Dermis microvascular lymphatic vessel endothelial cell (primary cell): ENCODE results near the gene ACTR2. TPM values are rescaled to one million over a fixed set of nuclear protein-coding genes. Genes with fewer than 3 reads are reported as not detected.
"Not testable (repeated sequence)": the region's sequence is repeated elsewhere in the genome, so short reads cannot be mapped to it uniquely, and the experiment has no call there.

Experiments
- DNase-seq, 2 donors: peaks; one replicate each; pipeline versions ENCODE4 v3.0.0 to v3.0.0-alpha.2; 2010; ENCODE audit warnings: low read depth in 2 of 2
- total RNA-seq: library from RNA; depleted of rRNA; stranded (reverse); fragments of >200 nt; gene quantifications from 2 replicates; pipeline ENCODE4 v1.2.1, GENCODE V29; 2014

Gene ACTR2
- 95.9 and 110 TPM in 2 replicates for total RNA-seq

DNA sequence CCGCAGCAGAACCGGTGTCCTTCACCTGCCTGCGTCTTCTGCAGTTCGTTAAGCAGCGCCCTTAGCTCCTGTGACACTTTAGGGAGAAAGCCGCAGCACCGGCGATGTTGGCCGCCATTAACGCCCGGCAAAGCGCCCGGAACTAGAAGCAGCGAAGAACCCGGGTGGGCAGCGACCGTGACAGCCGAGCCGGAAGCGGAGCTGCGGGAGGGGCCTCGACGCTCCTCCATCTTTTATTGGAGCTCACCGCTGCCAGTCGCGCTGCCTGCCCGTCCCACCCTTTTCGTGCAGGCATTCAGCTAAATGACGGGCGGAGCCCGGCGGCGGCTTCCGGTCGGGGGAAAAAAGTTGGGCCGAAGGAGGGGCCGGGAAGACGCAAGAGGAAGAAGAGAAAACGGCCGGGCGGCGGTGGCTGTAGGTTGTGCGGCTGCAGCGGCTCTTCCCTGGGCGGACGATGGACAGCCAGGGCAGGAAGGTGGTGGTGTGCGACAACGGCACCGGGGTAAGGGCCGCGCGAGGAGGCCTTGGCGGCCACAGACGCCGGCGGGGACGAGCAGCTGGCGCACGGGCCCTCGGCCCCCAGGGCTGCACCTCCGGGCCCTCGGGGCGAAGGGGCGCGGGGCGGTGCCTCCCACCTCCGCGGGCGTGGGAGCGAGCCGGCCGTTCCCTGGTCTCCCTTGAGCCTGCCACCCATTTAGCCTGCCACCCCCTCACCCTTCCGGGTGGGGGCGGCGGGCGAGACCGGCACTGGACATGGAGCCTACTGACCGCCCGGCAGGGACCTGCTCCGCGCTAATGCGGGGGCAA is at the start of gene ACTR2:
ACTR2 (plus strand) TSS at position 376 of the 807 bp plus-strand sequence; CDS start at position 455, 79 bp downstream.
- peak; percentile 91 to 98 for DNase-seq

DNA sequence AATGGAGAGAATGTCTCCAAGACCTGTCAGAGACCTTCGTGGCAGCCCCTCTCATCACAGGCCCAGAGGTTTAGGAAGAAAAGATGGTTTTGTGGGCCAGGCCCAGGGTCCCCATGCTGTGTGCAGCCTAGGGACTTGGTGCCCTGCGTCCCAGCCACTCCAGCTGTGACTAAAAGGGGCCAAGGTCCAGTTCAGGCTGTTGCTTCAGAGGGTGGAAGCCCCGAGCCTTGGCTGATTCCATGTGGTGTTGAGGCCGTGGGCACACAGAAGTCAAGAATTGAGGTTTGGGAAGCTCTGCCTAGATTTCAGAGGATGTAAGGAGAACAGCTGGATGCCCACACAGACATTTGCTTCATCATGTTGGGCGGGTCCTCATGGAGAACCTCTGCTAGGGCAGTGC is 45.1 kb upstream of the ACTR2 start:
- no peak for DNase-seq

DNA sequence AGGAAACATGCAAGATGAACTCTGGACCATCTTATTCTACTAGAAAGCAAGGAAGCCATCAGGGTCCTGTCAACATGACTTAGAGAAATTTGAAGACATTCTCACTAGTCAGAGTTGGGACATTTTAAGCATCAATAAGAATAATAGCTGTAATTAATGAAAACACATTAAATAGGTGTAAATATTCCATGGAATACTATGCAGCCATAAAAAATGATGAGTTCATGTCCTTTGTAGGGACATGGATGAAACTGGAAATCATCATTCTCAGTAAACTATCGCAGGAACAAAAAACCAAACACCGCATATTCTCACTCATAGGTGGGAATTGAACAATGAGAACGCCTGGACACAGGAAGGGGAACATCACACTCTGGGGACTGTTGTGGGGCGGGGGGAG is 44.2 kb upstream of the ACTR2 start:
- not testable (repeated sequence) for DNase-seq

DNA sequence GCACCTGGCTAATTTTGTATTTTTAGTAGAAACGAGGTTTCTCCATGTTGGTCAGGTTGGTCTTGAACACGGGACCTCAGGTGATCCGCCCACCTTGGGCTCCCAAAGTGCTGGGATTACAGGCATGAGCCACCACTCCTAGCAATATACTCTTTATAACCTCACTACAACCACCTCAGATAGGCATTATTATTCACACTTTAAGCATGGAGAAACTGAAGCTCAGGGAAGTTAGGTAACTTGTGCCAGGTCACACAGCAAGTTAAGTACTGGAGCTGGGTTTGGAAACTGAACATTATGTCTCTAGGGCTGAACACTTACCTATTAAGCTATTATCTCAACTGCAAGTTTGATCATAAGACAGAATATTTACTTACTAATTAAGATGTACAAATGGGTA is 42.6 kb upstream of the ACTR2 start:
- no peak for DNase-seq

DNA sequence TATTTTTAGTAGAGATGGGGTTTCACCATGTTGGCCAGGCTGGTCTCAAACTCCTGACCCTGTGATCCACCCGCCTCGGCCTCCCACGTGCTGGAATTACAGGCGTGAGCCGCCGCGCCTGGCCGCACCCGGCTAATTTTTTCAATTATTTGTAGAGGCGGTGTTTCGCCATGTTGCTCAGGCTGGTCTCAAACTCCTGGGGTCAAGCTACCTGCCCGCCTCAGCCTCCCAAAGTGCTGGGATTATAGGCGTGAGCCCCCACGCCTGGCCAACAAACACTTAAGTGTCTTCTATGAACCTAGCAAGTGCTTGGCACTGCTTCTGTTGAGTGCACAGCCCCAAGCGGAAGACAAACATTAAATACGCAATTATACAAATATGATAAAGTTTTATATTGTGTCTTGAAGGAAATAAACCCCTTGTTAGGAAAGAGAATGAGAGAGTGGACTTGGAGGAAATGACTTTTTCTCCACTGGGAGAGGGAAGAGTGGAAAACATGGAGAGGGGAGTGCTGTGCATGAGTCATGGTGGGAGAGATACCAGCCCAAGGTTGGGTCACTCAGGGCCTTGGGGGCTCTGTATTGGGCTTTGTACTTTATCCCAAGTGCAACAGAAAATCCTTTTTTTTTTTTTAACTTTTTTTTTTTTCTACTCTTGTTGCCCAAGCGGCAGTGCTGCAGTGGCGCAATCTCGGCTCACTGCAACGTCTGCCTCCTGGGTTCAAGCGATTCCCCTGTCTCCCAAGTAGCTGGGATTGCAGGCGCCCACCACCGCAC is 41.4 kb upstream of the ACTR2 start:
- DNase-seq = peak in 1 of 2 donors; percentile 45

DNA sequence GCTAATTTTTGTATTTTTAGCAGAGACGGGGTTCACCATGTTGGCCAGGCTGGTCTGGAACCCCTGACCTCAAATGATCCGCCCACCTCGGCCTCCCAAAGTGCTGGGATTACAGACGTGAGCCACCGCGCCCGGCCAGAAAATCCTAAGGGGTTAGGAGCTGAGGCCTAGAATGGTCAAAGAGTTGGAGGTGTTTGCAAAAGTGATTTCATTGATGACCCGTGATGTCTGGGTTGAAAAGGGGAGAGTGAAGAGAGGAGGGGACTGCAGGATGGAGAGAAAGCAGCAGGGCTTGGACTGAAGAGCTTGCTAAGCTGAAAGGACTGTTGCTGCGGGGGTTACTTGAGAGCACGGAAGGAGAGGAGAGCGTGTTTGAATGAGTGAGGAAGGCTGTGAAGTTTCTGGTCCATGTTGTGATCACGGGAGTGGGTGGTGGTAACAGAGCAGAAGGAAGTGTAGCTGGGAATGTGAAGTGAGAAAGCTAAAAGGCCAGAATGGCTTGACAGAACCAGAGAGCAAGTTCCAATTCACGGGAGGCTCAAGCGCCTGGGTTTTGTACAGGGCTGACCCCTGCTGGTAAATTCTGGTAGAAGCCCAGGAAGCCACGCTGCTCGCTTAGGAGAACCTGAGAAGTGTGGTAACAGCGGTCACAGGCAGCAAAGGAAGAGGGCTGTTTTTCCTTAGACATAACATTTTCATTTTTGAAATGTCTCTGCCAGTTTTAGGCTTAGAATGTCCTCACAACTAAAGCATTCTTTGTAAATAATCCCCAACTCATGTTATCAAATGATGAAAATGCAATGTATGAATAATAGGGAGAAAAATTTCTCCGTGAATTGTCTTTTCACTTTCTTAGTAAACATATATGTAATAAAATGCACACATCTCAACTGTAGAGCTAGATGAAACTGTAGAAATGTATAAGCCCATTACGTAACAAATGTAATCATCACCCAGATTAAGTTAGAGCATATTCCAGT is 40.5 kb upstream of the ACTR2 start:
- DNase-seq = peak; percentile 40 to 73

DNA sequence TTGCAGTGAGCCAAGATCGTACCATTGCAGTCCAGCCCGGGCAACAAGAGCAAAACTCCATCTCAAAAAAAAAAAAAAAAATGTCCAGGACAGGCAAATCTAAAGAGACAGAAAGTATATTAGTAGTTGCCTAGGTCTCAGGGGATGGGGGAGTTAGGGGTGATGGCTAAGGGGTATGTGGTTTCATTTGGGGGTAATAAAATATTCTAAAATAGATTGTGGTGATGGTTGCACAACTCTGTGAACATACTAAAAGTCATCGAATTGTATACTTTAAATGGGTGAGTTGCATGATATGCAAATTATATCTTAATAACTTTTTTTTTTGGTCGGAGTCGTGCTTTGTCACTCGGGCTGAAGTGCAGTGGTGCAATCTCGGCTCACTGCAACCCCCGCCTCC is 34.2 kb upstream of the ACTR2 start:
- no peak for DNase-seq

DNA sequence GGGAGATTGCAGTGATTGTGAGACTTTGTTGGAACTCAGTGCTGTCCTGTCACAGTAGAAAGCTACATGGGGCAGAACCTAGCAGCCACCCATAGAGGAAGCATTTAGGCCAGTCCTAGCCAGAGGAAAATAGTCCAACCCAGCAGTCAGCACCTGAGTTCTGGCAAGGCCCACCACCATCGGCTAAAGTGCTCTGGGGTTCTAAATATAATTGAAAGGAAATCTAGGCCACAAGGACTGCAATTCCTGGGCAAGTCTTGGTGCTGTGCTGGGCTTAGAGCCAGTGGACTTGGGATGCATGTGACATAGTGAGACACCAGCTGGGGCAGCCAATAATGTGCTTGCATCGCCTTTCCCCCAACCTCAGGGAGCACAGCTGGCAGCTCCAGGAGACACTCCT is 28.9 kb upstream of the ACTR2 start:
- no peak for DNase-seq

DNA sequence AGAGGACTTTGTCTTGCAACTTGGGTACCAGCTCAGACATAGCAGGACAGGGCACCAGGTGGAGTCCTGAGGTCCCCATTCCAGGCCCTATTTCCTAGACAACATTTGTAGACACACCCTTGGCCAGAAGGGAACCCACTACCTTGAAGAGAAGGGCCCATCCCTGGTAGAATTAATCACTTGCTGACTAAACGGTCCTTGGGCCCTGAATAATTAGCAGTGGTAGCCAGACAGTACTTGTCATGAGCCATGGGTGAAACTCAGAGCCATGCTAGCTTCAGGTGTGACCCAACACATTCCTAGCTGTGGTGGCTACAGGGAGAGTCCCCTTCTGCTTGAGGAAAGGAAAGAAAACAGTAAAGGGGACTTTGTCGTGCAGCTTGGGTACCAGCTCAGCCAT is 28.5 kb upstream of the ACTR2 start:
- DNase-seq = no peak

DNA sequence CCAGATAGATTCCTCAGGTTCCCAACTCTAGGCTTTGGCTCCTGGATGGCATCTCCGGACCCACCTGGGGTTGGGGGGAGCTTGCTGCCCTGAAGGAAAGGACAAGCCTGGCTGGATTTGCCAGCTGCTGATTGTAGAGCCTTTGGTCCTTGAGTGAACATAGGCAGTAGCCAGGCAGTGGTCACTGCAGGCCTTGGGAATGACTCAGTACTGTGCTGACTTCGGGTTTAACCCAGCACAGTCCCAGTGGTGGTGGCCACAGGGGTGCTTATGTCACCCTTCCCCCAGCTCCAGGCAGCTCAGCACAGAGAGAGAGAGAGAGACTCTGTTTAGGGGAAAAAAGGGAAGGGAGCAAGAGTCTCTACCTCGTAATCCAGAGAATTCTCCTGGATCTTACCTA is 27.7 kb upstream of the ACTR2 start:
- no peak for DNase-seq

DNA sequence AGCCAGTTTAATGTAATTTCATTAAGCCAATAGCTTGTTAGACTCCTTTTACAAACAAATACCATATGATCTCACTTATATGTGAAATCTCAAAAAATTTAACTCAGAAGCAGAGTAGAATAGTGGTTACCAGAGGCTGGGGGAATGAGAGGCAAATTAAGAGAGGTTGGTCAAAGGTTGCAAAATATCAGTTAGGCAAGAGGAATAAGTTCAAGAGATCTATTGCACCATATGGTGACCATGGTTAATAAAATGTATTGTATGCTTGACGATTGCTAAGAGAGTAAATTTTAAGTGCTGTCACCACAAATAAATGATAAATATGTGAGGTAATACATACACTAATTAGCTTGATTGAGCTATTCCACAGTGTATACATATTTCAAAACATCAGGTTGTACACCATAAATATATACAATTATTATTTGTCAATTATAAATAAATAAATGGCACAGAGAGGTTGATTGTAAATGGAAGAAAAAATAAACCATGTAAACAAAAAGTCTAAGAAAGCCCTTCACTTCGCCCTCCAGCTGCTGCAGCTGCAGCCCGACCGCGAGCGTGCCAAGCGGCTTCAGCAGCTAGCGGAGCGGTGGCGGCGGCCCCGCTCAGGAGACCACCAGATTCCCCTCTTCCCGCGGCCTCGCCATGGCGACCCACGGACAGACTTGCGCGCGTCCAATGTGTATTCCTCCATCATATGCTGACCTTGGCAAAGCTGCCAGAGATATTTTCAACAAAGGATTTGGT is 23.0 kb upstream of the ACTR2 start:
- DNase-seq = peak in 1 of 2 donors; percentile 3

DNA sequence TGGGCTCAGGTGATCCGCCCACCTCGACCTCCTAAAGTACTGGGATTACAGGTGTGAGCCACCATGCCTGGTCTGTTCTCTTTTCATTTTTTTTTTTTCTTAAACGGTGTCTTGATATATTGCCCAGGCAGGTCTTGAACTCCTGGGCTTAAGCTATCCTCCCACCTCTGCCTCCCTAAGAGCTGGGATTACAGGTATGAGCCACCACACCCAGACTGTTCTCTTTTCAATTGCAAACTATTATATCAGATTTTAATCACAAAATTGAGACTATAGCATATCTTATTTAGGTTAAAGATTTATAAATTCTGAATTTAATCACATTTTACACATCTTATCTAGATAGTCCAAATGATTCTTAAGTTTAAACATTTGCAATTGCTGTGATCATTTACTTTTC is 15.5 kb upstream of the ACTR2 start:
- no peak for DNase-seq

DNA sequence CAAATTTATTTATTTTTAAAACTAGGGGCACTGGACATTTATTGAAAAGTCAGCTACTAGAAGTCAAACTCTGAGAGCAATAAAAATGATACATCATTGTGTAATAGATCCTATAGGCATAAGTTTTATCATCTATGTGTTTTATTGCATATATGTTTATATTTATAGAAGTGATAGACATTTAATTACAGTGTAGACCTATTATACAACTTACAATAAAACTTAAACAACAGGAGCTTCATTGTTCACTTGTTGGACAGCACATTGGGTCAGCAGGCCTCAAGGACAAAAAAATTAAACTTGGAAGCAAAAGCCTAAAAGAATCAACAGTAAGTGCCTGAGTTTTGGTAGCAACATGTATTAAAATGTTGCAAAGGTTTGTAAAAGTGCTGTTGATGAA is 15.0 kb upstream of the ACTR2 start:
- no peak for DNase-seq

DNA sequence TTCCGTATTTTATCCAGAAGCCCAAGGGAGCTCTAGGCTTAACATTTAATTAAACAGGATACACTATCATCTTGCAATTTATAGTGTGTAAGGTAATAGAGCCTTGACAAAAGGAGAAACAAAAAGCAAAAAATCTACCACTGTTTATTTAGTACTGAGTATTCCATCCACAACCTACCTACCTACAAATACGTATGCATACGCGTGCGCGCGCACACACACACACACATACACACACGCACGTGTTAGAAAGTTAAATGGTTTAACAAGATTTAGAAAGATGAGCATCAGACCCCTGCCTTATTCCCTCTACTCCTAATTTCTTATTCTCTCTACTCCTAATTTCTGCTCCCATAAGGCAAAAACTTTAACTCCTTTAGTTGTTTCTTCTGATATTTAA is 14.6 kb upstream of the ACTR2 start:
- DNase-seq = no peak

DNA sequence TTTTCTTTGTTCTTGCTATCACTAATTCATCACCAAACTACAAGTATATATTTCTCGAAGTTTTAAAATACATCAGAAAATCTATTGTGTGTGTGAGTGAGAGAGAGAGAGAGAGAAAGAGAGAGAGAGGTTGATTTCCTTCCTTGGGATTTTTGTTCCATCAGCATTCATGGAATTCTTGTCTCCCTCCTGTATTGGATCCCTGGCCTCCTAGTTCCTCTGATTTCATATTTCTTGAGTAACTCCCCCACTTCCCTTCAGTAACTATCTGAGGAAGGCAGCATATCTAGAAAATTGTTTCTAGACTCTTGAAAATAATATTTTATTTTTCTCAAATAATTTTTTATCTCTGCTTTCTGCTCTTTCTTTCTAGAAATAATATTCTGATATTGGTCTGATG is 13.3 kb upstream of the ACTR2 start:
- DNase-seq = no peak

DNA sequence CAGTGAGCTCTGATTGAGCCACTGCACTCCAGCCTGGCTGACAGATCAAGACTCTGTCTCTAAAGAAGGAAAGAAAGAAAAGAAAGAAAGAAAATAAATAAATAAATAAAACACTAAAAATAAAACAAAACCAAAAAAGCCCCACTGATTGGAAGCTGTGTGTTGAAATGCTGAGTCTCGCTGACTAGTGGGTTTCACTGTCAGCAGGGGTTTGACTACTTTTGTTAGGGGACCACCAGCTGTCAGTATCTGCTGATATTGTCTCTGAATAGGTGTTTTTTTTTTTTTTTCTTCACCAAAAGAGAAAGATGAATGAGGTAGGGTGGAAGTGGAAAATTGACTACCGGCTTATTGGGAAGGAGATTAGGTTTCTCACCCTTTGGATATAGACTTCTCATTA is 12.8 kb upstream of the ACTR2 start:
- no peak for DNase-seq

DNA sequence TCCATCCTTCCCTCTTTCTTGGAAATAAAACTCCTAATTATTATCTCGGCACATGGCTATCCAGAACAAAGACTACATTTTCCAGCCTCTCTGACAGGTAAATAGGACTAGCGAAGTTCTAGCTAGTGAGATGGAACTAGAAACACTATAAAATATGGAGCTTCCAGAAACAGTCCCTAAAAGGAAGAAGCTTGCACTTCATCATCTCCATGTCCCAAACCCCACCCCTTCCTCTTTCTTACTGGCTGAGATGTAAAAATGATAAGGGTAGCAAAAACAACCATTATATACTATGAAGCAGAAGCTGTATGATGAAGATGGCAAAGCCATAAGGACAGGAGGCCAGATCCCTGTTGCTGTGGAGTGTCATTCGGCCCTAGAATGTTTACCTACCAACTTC is 11.7 kb upstream of the ACTR2 start:
- no peak for DNase-seq

DNA sequence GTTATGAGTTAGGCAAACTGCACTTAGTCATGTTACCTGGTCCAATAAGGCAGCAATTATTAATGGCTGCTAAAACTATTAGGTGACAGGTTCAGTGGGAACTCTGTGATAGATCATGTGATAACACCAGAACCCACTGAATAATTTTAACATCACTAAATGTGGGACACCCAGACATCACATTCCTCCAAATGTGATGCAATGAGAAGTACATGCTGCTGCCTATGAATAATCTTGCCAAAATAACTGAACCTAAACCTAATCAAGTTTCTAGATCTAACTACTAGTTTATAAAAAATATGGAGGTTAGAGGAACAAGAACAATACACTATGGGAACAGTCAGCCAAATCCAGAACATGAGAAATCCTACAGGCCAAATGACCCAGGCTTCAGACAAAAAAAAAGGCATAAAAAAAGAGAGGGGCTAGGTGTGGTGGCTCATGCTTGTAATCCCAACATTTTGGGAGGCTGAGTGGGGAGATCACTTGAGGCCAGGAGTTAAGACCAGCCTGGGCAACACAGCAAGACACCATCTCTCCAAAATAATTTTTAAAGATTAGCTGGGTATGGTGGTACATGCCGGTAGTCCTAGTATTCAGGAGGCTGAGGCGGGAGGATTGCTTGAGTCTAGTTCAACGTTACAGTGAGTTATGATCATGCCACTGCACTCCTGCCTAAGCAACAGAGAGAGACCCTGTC is 7.0 kb upstream of the ACTR2 start:
- no peak for DNase-seq

DNA sequence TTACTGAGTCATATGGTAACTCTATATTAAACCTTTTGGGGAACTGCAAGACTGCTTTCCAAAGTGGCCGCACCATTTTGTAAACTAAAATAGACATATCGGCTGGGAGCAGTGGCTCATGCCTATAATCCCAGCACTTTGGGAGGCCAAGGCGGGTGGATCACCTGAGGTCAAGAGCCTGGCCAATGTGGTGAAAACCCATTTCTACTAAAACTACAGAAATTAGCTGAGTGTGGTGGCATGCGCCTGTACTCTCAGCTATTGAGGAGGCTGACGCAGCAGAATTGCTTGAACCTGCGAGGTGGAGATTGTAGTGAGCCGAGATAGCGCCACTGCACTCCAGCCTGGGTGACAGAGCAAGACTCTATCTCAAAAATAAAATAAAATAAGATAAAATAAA is 6.4 kb upstream of the ACTR2 start:
- not testable (repeated sequence) for DNase-seq

DNA sequence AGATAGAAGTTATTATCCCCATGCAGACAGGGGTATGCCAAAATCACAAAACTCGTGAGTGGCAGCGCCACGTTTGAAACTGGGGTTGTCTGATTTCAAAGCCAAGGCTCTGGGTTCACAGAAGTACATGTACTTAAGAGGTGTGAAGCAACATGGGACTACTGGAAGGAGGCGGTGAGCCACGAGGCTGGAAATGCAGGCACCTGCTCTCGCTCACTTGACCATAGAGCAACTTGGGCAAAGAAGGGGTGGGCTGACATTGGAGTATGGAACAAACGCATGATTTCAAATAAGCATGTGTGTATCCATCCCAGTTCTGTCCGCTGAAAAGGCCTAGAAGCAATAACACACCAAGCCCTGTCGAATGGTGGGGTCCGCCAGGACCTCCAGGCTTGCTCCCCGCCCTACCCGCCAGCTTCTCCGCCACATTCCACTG is 593 bp upstream of the ACTR2 start:
- peak in 1 of 2 donors; percentile 26 for DNase-seq
